B cell (primary cell): ENCODE results near the gene MFSD11. TPM values are rescaled to one million over a fixed set of nuclear protein-coding genes. Genes with fewer than 3 reads are reported as not detected.

Experiments used
- ATAC-seq: fragments of 200-7000 bp; cut with Tn5 transposase; one replicate; pipeline ENCODE4 v1.10.0; 2021; ENCODE audit warnings: low read depth, mild to moderate bottlenecking, moderate number of reproducible peaks, moderate library complexity
- CTCF ChIA-PET: fragments of 350-600 bp; sonication (Branson Sonifier 250); formaldehyde crosslinking; loops from one replicate; lab custom pipeline; 2021; ENCODE audit warnings: antibody characterized with exemption, inconsistent platforms; lab: Charles Lee
- POLR2A ChIA-PET: fragments of 350-600 bp; sonication (Branson Sonifier 250); formaldehyde crosslinking; loops from one replicate; lab custom pipeline; 2021; ENCODE audit warnings: antibody characterized with exemption; lab: Charles Lee
- DNase-seq: peaks from one replicate; pipeline ENCODE4 v3.0.0; 2013
- H2AFZ ChIP-seq: 2 replicates; pipeline ENCODE4 v1.6.1; 2012; ENCODE audit warnings: mild to moderate bottlenecking, low read depth, low read length; ENCODE audit not compliant: insufficient read depth, poor library complexity, severe bottlenecking
- H3K27ac ChIP-seq, 2 donors: 1 replicate in 1 of 2; 2 replicates in 1 of 2; pipeline ENCODE4 v1.5.1; 2012 to 2013; ENCODE audit warnings: low read length in 2 of 2, mild to moderate bottlenecking in 2 of 2, moderate library complexity in 1 of 2
- H3K27me3 ChIP-seq, 4 experiments: fragments of 200-600 bp in 1 of 4; sonication (generic) in 1 of 4; replicated peaks in 1 of 4; 1 replicate in 2 of 4; 2 replicates in 2 of 4; pipeline versions ENCODE4 v1.6.1 to v1.7.0; 2013 to 2016; ENCODE audit warnings: low read length in 3 of 4, mild to moderate bottlenecking in 2 of 4, mixed read lengths in 1 of 4, moderate library complexity in 1 of 4; ENCODE audit not compliant: insufficient read depth in 4 of 4, control insufficient read depth in 3 of 4; ENCODE audit errors: control extremely low read depth in 1 of 4
- H3K36me3 ChIP-seq, 2 experiments: replicated peaks in 1 of 2; 1 replicate in 1 of 2; 2 replicates in 1 of 2; pipeline versions ENCODE4 v1.6.1 to v1.7.1; 2013; ENCODE audit warnings: low read length in 1 of 2; ENCODE audit not compliant: insufficient read depth in 2 of 2, control insufficient read depth in 1 of 2; ENCODE audit errors: control extremely low read depth in 1 of 2, extremely low read depth in 1 of 2
- H3K4me1 ChIP-seq, 2 donors: fragments of 200-600 bp in 1 of 2; sonication (generic) in 1 of 2; 1 replicate in 1 of 2; 2 replicates in 1 of 2; pipeline versions ENCODE4 v1.5.1 to v1.6.1; 2013 to 2017; ENCODE audit warnings: low read length in 2 of 2; ENCODE audit not compliant: control insufficient read depth in 2 of 2, insufficient read depth in 2 of 2
- H3K4me2 ChIP-seq: replicated peaks from 2 replicates; pipeline ENCODE3; 2012; ENCODE audit warnings: mild to moderate bottlenecking, low read depth, low read length; ENCODE audit not compliant: poor library complexity, severe bottlenecking
- H3K4me3 ChIP-seq, 5 experiments: fragments of 200-600 bp in 1 of 5; sonication (generic) in 1 of 5; 1 replicate in 3 of 5; 2 replicates in 2 of 5; pipeline versions ENCODE4 v1.5.1 to v1.7.0; 2011 to 2016; ENCODE audit warnings: low read length in 4 of 5, mild to moderate bottlenecking in 4 of 5, low read depth in 2 of 5, control low read depth in 1 of 5, moderate library complexity in 1 of 5; ENCODE audit not compliant: insufficient read depth in 1 of 5; ENCODE audit errors: control extremely low read depth in 1 of 5, extremely low read depth in 1 of 5
- H3K79me2 ChIP-seq: fragments of 200-600 bp; sonication (generic); one replicate; pipeline ENCODE4 v1.6.0; 2016; ENCODE audit warnings: low read length; ENCODE audit not compliant: control insufficient read depth, insufficient read depth
- H3K9ac ChIP-seq: fragments of 200-600 bp; sonication (generic); 2 replicates; pipeline ENCODE4 v1.6.1; 2017; ENCODE audit warnings: mild to moderate bottlenecking, low read length, moderate library complexity
- H3K9me3 ChIP-seq, 3 donors: one replicate each; pipeline versions ENCODE4 v1.6.1 to v1.7.1; 2013; ENCODE audit warnings: low read length in 2 of 3; ENCODE audit not compliant: control insufficient read depth in 2 of 3, insufficient read depth in 1 of 3; ENCODE audit errors: control extremely low read depth in 1 of 3
- H4K20me1 ChIP-seq: 2 replicates; pipeline ENCODE4 v1.6.0; 2012; ENCODE audit warnings: mild to moderate bottlenecking, low read length; ENCODE audit not compliant: insufficient read depth, control insufficient read depth, poor library complexity, severe bottlenecking
- H3K27ac Mint-ChIP-seq: one replicate; pipeline ENCODE4 v1.8.0; 2021; ENCODE audit warnings: mixed read lengths
- H3K27me3 Mint-ChIP-seq: one replicate; pipeline ENCODE4 v1.8.0; 2021; ENCODE audit warnings: mixed read lengths
- H3K4me1 Mint-ChIP-seq: one replicate; pipeline ENCODE4 v1.8.0; 2021; ENCODE audit warnings: mixed read lengths
- H3K4me3 Mint-ChIP-seq: one replicate; pipeline ENCODE4 v1.8.0; 2021; ENCODE audit warnings: mixed read lengths
- H3K9me3 Mint-ChIP-seq: one replicate; pipeline ENCODE4 v1.8.0; 2022; ENCODE audit warnings: mixed read lengths; ENCODE audit not compliant: insufficient read depth
- CTCF ChIP-seq: fragments of 200-600 bp; IDR thresholded peaks from one replicate; pipeline ENCODE4 v1.8.0; 2022; ENCODE audit warnings: antibody characterized with exemption, mild to moderate bottlenecking
- EZH2 ChIP-seq: IDR thresholded peaks from 2 replicates; pipeline ENCODE4 v1.6.1; 2012; ENCODE audit warnings: borderline replicate concordance, low read depth, mild to moderate bottlenecking, moderate library complexity, low read length; ENCODE audit not compliant: insufficient read depth, poor library complexity, severe bottlenecking
- WGBS: methylation state at CpG from one replicate; pipeline ENCODE4 v1.1.5; 2013; ENCODE audit warnings: missing lambda C conversion rate; ENCODE audit not compliant: insufficient coverage; 5-methylcytosine and 5-hydroxymethylcytosine counted together
- intact Hi-C: fragments of 100-400 bp; cut with micrococcal nuclease; formaldehyde crosslinking; loops from one replicate; pipeline ENCODE4 v1.10.0; 2022
- polyA plus RNA-seq: library from polyadenylated mRNA; depleted of rRNA; stranded (reverse); fragments of >200 nt; gene quantifications from 2 replicates; pipeline ENCODE4 v1.2.3, GENCODE V29; 2012
- total RNA-seq, 2 donors: library from RNA; stranded (reverse); fragments of 120-200 nt in 1 of 2; gene quantifications; 1 replicate in 1 of 2; 2 replicates in 1 of 2; pipeline versions ENCODE4 v1.2.3 to v1.2.4, GENCODE V29; 2013 to 2022

Gene MFSD11
- total and polyA plus RNA-seq, 2 donors (not counting 1 experiment from before 2014, with no cell fraction given): 24.5 to 36.4 TPM

GRCh38 chr17:76816590-76817135 lies 78.7 kb downstream of the MFSD11 start:
- Mint-ChIP-seq H3K27ac (no peak overlapping the region), H3K9me3 (no peaks in the 10 kb centered on the region), H3K4me1 (peaks cover 11% of the 10 kb centered on the region), H3K27me3 (peaks cover 24% of the 10 kb centered on the region), H3K4me3 (no peak overlapping the region)
- Histone ChIP-seq H2AFZ (no peak overlapping the region), H3K9ac (no peak overlapping the region), H3K27ac (no peak overlapping the region), H3K27me3 (peaks cover 0 to 3% (median 0%) of the 10 kb centered on the region in 4 experiments), H3K9me3 (no peaks in the 10 kb centered on the region), H3K36me3 (no peaks in the 10 kb centered on the region), H3K4me1 (peaks cover 0 to 8% of the 10 kb centered on the region in 2 donors), H3K4me2 (no peak overlapping the region), H3K79me2 (no peaks in the 10 kb centered on the region), H3K4me3 (no peak overlapping the region), H4K20me1 (no peaks in the 10 kb centered on the region)
- intact Hi-C loops: loop anchor here (1.0 kb wide), 1 partner anchor 251 kb away; no protein-coding TSS in a partner anchor
- POLR2A ChIA-PET: interaction anchor here (0.7 kb wide), 1 partner anchor 91 kb away, joined by 3 read pairs; no protein-coding TSS in a partner anchor
- ATAC-seq: no peak
- TF ChIP-seq CTCF (peak; percentile 30), EZH2 (no peak)
- CTCF ChIA-PET: interaction anchor here (0.6 to 1.8 kb wide), 4 partner anchors 35 to 277 kb away, joined by 3 to 5 read pairs (median 4); no protein-coding TSS in a partner anchor
- peak; percentile 38 for DNase-seq
- 5% methylated on average over 6 of the region's 8 CpGs for WGBS

- POLR2A ChIA-PET: no interaction called here
- Mint-ChIP-seq H3K4me3 (no peak overlapping the region), H3K27me3 (peaks cover 25% of the 10 kb centered on the region), H3K4me1 (peaks cover 11% of the 10 kb centered on the region), H3K27ac (no peak overlapping the region), H3K9me3 (no peaks in the 10 kb centered on the region)
- Histone ChIP-seq H3K4me1 (peaks cover 0 to 8% of the 10 kb centered on the region in 2 donors), H3K79me2 (no peaks in the 10 kb centered on the region), H2AFZ (no peak overlapping the region), H3K36me3 (no peaks in the 10 kb centered on the region), H3K27ac (no peak overlapping the region), H3K9ac (no peak overlapping the region), H3K27me3 (peaks cover 0 to 3% (median 0%) of the 10 kb centered on the region in 4 experiments), H4K20me1 (no peaks in the 10 kb centered on the region), H3K4me3 (no peak overlapping the region), H3K4me2 (peak overlapping the region; percentile 30), H3K9me3 (no peaks in the 10 kb centered on the region)
- CTCF ChIA-PET: no interaction called here
- no CpG with 5 or more reads among the region's 1 CpG for WGBS
- TF ChIP-seq EZH2 (no peak), CTCF (no peak)
- DNase-seq: no peak
- intact Hi-C loops: no loop called here
- ATAC-seq: peak; percentile 51
These were observed 82.1 kb downstream of the MFSD11 start for GRCh38 chr17:76820039-76820438.
